NCI-H1048 (cell line): ENCODE data around the gene TMEM44.
A peak's percentile ranks its signal among the peaks of the same experiment; 100 is the strongest.

Experiments
- DNase-seq: peaks from one replicate; lab custom pipeline; 2025; lab: John Stamatoyannopoulos, UW

TMEM44 gene, protein sequence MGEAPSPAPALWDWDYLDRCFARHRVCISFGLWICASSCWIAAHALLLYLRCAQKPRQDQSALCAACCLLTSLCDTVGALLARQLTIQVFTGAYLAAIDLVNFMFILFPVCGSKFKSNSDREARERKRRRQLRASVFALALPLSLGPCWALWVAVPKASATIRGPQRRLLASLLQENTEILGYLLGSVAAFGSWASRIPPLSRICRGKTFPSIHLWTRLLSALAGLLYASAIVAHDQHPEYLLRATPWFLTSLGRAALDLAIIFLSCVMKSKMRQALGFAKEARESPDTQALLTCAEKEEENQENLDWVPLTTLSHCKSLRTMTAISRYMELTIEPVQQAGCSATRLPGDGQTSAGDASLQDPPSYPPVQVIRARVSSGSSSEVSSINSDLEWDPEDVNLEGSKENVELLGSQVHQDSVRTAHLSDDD

DNA sequence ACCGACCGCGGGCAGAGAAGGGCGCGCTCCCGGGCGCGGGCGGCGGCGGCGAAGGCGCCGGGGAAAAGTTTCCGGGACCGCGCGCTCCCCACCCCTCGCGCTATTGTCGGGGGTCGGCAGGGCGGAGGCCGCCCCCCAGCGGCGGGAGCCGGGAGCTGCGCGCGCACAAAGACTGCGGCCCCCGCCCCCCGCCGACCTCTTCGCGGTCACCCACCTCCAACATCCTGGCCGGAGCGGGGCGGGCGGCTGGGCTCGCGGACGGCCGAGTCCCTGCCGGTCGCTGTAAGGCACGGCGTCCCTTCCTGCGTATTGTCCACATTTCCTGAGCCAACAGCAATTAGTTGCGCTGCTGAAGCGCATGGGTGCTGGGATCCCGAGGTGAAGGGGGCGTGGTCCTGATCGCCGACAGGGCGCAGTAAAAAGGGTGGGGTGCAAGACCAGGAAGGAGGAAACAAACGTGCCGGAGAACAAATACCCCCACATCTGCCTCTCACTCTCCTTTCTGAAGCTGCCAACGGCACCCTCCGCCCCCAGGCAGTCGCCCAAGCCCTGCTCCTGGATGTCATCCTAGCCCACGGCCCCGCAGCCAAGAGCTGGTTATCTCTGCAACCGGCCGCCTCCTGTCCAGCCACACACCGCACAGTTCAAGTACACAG is at the start of gene TMEM44:
Gene TMEM44, minus strand, starts transcription at position 71 of the 656 bp plus-strand sequence. CDS start 204 bp downstream, outside the sequence.
- peak; percentile 63 for DNase-seq

DNA sequence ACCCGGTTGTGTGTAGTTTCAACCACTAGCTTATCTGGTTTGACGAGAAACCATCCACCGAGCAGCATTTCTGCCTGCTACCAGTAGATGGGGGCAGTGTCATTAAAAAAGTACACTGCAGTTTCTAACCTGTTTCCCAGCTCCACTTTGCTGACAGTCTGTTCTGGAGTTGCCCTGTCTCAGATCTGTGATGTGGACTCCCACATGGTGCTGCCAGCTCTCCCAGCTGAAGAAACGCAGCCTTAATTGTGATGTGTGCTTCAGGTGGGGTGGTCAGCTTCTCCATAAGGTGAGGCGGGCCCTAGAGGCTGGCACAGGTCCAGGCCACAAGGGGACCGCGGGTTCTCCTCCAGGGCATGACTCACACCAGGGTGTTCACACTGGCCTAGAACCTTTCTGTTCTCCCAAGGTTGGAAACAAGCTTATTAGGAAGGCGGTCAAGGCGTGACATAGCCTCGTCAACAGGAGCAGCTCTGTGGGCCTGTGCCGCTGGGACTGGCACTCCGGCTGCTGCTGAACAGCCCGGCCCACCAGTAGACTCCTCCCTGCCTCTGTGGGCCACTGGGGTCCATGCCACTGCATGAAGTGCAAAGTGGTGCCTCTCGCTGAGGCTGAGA is 49.6 kb upstream of the TMEM44 start:
- peak; percentile 72 for DNase-seq

DNA sequence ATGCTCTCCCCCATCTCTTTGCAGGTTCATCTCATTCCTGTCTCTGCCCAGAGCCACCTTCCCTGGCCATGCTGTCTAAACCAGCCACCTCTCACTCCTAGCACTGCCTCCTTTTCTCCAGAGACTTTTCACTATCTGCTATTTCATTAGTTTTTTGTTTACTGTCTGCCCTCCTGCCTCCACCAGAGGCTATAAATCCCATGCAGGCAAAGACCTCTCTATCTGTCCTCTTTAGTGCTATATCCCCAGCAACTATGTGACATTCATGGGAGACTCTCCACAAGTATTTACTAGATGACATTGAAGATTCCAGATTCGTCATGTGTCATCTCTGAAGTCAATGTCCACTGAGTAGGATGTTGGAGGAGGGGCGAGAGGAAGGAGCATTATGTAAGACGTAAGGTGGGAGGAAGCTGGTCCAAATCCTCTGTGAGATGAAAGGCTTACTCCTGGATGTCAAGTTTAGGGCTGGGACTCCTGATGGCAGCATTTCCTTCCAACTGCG is 49.0 kb upstream of the TMEM44 start:
- no peak for DNase-seq

DNA sequence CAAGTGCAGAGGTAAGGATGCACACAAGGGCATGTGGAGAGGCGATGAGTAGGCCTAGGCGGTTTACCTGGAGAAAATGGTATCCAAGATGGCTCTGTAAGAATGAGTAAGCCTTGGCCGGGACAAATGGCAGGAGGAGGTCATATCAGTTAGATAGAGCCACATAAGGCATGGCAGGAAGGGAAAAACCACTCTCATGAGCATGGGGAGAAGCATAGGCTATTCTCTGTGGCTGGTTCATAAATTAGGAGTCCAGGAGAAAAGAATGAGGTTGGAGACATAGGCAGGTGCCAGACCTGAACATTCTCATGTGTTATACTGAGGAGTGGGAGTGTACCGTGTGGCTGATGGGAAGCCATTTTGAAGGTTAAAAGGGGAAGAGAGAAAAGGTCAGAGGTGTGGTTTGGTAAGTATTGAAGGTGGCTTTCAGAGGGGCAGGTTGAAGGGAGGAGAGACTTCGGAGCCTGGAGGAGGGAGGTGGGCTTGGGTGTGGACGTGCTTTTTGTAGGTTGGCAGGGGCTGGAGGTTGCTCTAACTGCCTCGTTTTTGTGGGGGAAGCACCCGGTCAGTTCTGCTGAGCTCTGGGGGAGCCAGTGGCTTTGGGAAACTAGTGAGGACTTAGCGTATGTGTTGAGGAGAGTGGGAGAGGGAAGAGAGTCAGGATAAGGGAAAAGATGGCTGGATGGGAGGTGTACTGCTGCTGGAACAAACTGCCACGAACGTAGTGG is 47.8 kb upstream of the TMEM44 start:
- DNase-seq, result no peak

DNA sequence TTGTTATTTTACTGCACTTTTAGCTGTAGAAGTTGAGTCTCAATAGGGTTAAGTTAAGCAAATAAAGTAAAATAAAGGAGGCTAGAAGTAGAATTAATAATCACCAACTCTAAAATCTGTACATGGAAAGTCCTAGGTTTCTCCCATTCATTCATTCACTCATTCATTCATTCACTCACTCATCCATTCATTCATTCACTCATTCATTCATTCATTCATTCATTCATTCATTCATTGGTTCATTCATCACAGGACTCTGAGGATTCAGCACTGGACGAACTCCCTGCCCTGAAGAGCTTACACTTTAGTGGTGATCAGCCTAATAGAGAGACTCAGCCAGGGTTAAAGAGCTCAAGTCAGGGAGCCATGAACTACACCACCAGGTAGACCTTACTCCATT is 43.3 kb upstream of the TMEM44 start:
- DNase-seq, result no peak

DNA sequence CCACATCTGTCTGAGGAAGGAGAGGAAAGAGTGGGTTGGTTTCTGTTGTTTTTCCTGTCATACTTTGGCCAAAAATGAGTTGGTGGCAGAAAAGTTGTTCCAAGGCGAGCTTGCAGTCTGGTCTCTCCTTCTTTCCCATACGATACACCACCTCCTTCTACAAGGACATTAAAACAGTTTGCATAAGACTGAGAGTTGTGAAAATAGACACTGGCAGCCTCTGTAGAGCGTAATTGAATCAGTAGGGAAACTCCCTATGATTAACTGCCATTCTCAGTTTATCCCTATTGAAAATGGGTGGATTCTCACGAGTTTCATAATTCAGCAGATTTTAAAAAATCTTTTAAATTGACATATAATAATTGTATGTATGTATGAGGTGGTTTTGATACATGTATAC is 42.5 kb upstream of the TMEM44 start:
- no peak for DNase-seq

DNA sequence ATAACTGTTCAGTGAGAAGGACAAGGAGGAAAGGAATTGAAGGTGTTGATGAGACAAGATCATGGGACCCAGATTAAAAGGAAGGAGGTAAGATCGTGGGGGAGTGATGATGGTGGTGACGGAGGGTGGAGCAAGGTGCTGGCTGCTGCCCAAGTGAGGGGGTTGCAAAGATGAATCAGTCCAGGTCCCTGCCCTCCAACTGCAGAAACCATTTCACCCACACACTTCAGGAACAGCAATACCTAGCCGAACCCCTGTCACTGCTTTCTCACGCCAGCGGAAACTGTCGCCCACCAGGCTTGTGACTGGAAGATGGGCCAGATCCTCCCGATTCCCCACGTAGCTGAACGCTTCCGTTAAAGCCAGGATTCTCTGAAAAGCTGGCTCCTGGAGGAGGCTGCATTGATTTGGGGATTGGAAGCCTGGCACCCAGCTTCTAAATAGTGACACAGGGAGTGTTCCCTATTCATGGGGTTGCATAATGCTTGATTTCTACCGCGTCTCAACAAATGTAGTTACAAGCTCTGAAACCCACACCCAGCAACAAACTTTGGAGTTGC is 41.9 kb upstream of the TMEM44 start:
- DNase-seq, result no peak

DNA sequence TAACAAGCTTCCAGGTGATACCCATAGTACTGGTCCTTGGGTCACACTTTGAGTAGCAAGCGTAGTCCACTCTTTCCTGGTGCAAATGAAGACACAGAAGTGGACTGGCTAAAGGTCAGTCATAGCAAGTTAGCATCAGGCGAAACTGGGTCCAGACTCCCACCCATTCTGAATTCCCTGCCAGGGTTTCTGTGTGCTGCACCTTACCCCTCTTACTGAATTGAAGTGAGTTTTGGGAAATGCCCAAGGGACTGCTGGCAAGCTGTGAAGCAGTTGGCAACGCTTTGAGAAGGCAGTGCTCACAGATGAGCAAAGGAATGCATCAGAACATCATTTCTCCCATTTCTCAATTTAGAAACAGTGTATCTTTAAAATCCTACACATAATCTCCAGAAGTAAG is 40.5 kb upstream of the TMEM44 start:
- DNase-seq, result no peak

DNA sequence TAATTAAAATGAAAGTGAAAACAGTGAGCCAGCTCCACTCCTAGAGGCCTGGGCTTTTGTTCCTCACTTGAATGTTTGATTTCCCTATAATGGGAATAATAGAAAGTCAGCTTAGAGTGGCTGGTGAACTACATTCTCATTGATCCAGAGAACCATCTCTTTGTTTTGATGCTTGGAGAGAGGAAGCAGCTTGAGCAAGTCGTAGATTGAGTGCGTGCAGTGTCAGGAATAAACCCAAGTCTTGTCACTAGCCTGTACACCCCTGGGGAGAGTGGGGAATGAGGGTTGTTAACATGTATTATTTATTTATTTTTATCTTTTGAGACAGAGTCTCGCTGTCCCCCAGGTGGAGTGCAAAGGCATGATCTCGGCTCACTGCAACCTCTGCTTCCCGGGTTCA is 39.7 kb upstream of the TMEM44 start:
- no peak for DNase-seq

DNA sequence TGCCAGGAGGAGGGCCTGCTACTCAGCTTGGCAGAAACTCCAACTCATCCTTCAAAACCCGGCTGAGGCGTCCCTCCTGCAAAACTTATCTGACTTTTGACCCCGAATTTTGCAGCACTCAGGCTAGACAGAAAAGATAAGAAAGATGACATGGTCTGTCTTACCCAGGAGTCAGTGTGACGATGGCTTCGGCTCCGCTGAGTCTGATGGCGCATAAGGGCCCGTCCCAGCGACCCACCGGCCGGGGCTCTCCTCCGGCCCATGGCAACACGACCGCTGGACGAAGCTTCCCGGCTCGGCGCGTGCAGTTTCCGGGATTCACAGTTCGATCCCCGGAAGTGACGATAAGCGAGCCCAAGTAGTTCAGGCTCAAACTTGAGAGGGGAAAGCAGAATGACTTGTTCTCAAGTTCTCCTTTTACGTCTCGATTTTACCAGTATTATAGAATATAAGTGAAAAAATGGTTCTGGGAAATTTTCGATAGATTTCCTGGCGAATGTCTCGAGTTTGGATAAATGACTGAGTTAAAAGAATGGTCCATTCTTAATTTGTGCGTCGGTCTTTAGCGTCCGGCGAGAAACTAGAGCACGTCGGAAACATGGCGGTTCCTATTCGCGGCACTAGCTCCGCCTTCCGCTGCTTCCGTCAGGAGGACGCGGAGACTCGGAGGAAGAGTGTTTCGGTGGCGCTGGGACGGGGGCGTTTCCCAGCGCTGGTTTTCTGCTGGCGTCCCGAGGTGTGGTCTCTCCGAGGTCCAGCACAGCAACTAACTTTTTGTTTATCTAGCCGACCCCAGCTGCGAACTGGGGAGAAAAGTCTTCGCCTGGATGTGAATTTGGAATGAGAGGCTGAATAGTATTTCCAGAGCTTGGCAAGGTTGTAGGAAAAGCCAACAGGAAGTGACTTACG is 38.9 kb upstream of the TMEM44 start, which contains the start of gene LSG1:
Gene LSG1, minus strand, starts transcription at position 292 of the 909 bp plus-strand sequence. Its CDS starts 29 bp downstream, at position 263.
- peak; percentile 73 for DNase-seq

DNA sequence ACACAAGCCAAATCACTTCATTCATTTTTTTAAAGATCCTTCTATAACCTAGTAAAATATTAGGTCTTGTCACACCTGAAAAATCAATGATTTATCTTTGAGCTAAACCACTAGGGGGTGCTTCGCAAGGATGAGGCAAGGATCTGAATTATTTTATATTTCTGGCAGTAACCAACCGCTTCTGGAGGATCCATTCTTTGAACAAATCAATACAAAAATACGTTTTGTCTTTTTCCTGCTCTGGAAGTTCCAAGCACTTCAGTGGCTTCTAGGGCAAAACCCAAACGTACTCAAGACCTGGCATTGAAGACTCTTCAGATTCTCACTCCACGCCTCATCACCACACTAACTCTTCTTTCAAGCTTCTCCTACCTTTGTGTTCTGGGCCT is 38.3 kb upstream of the TMEM44 start:
- DNase-seq, result no peak

DNA sequence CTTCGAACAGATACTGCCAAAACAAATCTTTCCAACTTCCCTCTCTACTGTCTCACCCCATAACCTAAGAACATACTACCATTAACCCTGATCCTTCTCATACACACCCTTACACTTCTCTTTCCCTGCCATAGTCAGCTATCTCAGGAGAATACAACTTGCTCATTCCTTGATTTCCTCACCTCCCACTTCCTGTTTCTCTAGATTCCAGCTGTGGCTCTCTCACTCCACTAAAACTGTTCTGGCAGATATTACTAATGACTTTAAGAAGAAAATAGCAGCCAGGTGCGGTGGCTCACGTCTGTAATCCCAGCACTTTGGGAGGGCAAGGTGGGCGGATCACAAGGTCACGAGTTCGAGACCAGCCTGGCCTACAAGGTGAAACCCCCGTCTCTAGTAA is 34.1 kb upstream of the TMEM44 start:
- DNase-seq, result no peak

DNA sequence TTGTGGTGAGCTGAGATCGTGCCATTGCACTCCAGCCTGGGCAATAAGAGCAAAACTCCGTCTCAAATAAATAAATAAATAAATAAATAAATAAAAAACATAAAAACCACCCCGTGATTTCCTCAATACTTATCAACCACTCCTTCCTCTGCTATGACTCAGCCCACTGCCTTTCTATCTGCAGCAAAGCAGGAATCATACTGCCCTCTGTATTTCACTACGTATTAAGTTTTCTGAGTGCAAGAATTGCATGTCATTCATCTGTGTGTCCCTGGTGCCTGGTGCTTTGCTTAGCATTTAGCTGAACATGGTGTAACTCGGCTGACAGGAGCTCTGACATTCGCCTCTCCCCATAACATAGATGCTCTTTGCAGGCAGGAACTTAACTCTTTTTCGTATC is 31.6 kb upstream of the TMEM44 start:
- DNase-seq, result no peak

DNA sequence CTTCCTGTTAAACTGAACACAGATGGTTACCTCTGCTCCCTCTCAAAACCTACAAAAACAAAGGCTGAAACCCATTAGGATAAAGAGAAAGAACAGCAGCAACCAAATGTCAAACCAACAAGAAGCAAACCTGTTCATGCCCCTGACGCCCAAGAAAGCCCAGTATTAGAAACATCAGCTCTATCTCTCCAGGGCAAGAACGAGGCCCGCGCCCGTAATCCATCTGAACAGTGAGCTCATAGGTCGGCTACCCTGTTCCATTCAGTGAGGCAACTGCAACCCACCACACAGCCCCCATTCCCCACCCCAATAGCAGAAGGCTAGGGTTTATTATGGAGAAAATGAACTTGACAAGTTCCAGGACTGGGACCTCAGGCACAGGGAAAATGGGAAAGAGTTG is 28.7 kb upstream of the TMEM44 start:
- DNase-seq, result no peak

DNA sequence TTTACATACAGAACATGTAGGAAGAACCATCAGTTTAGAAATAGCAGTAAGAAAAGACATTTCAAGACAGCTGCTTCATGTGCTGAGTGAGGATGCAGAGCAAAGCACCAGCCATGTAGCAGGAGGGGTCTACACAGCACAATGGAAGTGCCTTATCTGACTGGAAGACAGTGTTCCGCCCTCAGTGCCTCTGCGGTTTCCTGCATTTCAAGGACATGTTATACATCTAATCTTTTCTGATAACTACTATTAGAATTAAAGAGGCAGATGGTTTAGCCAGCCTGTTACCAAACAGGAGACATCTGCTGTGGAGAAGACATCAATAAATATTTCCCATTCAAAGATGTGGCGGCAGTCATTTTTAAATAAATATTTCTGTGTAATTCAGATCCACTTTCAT is 28.2 kb upstream of the TMEM44 start:
- no peak for DNase-seq

DNA sequence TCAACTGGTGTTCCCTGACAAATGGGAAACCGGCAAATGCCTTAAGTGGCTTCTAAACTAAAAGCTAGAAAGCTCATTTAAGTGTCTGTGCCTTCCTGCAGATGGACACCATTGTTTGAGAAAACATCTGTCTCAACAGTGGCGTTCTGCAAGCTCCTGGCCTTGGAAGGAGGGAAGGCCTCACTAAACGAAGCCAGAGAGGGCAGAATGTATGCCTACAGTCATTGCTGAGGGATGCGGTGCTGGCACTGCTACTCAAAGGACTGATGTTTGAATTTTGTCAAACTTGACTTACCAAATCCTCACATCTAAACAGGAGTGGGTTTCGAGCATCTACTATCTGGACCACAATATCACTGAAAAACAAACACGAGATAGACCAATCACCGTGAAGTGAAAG is 26.6 kb upstream of the TMEM44 start:
- no peak for DNase-seq

DNA sequence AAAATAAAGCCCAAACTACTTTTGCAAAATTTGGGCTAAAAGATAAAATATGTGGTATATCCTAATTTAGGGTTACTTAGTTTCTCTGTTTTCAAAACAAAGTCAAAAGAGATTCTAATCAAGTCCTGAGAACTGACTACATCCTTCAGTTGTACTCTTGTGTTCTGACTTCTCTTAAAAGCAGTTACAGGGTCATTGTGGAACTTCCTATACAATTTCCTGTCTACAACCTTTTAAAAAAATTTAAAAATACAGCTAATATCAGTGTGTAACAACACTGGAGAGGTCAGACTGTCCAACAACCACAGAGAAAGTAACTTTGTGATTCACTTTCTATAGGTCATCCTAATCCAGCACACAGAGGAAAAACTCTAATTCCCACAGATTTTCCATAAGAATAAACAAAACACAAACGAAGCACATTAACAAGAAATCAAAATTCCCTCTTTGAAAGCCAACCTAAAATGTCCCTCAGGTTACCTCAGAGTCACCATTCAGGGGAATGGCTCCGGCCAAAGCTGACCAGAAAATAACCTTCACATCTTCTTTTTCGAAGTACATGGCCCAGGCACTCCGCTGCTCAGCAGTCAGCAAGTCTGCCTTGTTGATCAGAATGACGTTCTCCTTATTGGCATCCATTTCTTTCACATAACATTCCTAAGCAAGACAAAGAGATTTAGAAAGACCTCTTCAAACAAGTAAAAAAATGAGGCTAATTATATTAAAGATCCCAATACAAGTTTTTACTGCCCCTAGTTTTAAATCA is 25.4 kb upstream of the TMEM44 start:
- DNase-seq, result no peak

DNA sequence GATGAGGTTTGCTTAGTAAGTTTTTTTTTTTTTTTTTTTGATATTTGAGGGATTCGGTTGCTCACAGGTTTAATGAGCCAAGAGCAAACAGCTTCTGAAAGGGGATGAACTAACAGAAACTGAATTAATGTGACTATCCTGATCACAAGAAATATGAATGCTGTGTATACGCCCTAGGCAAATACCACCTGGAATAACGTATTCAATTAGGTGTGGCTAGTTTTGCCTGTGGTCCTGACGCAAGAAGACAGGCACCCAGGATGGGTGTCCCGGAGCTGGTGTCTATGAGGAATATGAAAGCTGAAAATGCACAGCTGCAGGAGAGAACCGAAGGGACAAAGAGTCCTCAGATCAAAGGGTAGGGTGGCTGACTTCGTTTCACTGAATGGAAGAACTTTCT is 24.2 kb upstream of the TMEM44 start:
- DNase-seq, result no peak

DNA sequence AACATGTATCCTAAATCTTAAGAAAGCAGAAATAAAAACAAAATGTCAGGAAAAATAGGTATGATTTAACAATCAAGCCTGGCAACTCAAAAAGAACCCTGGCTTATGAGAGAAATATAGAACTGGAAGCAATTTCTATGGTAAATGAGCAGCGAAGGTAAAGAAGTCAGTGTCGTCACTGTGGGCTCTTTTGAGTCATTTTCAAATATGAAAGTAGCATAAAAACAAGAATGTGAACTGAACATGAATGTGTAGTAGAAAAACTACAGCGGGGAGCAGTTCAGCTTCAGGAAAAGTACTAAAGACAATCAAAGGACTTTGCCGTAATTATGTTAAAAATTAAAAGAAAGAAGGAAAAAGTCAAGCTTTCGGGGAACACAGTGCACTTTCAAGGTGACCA is 21.2 kb upstream of the TMEM44 start:
- no peak for DNase-seq

DNA sequence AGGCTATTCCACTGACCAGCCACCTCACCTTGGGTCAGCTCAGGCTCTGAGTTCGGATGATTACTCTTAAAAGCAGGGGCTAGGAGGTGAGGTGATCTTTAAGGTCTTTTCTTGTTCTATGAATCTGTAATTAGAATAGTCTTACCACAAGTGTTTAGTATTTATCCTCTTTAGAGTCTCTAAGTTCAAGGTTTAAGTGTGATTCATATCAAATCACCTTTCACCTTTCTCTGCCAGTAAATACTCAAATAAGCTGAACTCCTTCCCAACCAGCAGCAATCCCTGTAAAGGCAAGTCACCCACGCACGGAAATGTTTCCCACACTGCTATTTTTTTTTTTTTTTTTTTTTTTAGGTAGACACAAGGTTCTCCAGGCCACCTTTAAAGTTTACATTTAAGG is 14.5 kb upstream of the TMEM44 start:
- DNase-seq, result no peak
